K562 (cell line): ENCODE data around the gene UPF2. TPM values are rescaled to one million over a fixed set of nuclear protein-coding genes. Genes with fewer than 3 reads are reported as not detected.

Experiments
- ATAC-seq: fragments of 200-7000 bp; cut with Tn5 transposase; 3 replicates; pipeline ENCODE4 v1.9.1; 2020; ENCODE audit warnings: moderate library complexity
- BruUV-seq: library from RNA; stranded (reverse); fragments of 400-500 nt; replicated peaks from 2 replicates; lab custom pipeline; 2021; lab: Mats Ljungman, UMichigan
- CTCF ChIA-PET: fragments of 300-600 bp; formaldehyde crosslinking; extraction: SDS; loops from one replicate; lab custom pipeline; 2021; ENCODE audit warnings: low intra/inter-chr PET ratio; lab: Yijun Ruan, JAX
- POLR2A ChIA-PET: fragments of 300-600, 350-650 bp; sonication (Branson Sonifier 250); formaldehyde crosslinking; extraction: SDS; loops from one replicate; lab custom pipeline; 2021; ENCODE audit warnings: antibody characterized with exemption, inconsistent platforms; lab: Yijun Ruan, JAX
- DNase-seq, 4 experiments: peaks; one replicate each; pipeline versions ENCODE4 v3.0.0 to v3.0.0-alpha.2; 2011 to 2018; ENCODE audit warnings: low spot score in 3 of 4, mixed read lengths in 3 of 4; ENCODE audit errors: extremely low read depth in 1 of 4
- FAIRE-seq: peaks from 2 replicates; lab custom pipeline; 2011; peaks lifted over from hg19 to GRCh38; lab: Jason Lieb, UNC
- H2AFZ ChIP-seq: 2 replicates; pipeline ENCODE4 v1.6.0; 2011; ENCODE audit warnings: low read depth, low read length, control low read depth, inconsistent platforms
- H3K27ac ChIP-seq: fragments of 200-600 bp; 3 replicates; pipeline ENCODE4 v1.8.0; 2011; ENCODE audit warnings: low read depth, mild to moderate bottlenecking, control low read depth, inconsistent platforms, low read length, moderate library complexity, mixed read lengths; ENCODE audit errors: extremely low read depth
- H3K27me3 ChIP-seq, 2 experiments: fragments of 300-600 bp in 1 of 2; 2 replicates in 1 of 2; 3 replicates in 1 of 2; pipeline versions ENCODE4 v1.6.0 to v1.8.0; 2011; ENCODE audit warnings: inconsistent platforms in 2 of 2, low read length in 2 of 2, mild to moderate bottlenecking in 1 of 2, mixed read lengths in 1 of 2, moderate library complexity in 1 of 2; ENCODE audit not compliant: control insufficient read depth in 2 of 2, insufficient read depth in 2 of 2
- H3K36me3 ChIP-seq: fragments of 300-600 bp; 3 replicates; pipeline ENCODE4 v1.8.0; 2011; ENCODE audit warnings: mild to moderate bottlenecking, low read length, inconsistent platforms; ENCODE audit not compliant: control insufficient read depth, insufficient read depth
- H3K4me1 ChIP-seq, 2 experiments: fragments of 200-600 bp in 1 of 2; replicated peaks in 1 of 2; 2 replicates in 1 of 2; 3 replicates in 1 of 2; pipeline versions ENCODE4 v1.5.1 to v1.8.0; 2011; ENCODE audit warnings: inconsistent platforms in 2 of 2, low read length in 2 of 2, mild to moderate bottlenecking in 1 of 2, mixed read lengths in 1 of 2, moderate library complexity in 1 of 2; ENCODE audit not compliant: control insufficient read depth in 2 of 2, insufficient read depth in 2 of 2
- H3K4me2 ChIP-seq: 2 replicates; pipeline ENCODE4 v1.6.1; 2011; ENCODE audit warnings: low read length, control low read depth, inconsistent platforms, mixed read lengths; ENCODE audit not compliant: insufficient read depth
- H3K4me3 ChIP-seq: fragments of 200-600 bp; sonication (generic), shearing (Covaris generic); 2 replicates; pipeline ENCODE4 v1.5.1; 2016; ENCODE audit warnings: control low read depth, inconsistent platforms
- H3K79me2 ChIP-seq: fragments of 200-600 bp; 3 replicates; pipeline ENCODE4 v1.8.0; 2011; ENCODE audit warnings: low read length, inconsistent platforms; ENCODE audit not compliant: control insufficient read depth, insufficient read depth
- H3K9ac ChIP-seq, 2 experiments: 2 replicates each; pipeline versions ENCODE4 v1.6.0 to v1.6.1; 2011; ENCODE audit warnings: low read depth in 2 of 2, low read length in 2 of 2, control low read depth in 1 of 2, inconsistent platforms in 1 of 2, mild to moderate bottlenecking in 1 of 2, mixed read lengths in 1 of 2; ENCODE audit not compliant: insufficient read depth in 1 of 2
- H3K9me1 ChIP-seq: one replicate; pipeline ENCODE4 v1.6.0; 2011; ENCODE audit warnings: inconsistent platforms, mild to moderate bottlenecking, low read length, moderate library complexity; ENCODE audit not compliant: control insufficient read depth, insufficient read depth
- H3K9me3 ChIP-seq: replicated peaks from 2 replicates; pipeline ENCODE4 v1.5.1; 2011; ENCODE audit warnings: low read depth, low read length, inconsistent platforms; ENCODE audit not compliant: control insufficient read depth, insufficient read depth
- H4K20me1 ChIP-seq: replicated peaks from 2 replicates; pipeline ENCODE4 v1.6.1; 2011; ENCODE audit warnings: low read length, inconsistent platforms, mixed read lengths; ENCODE audit not compliant: control insufficient read depth, insufficient read depth
- CHD1 ChIP-seq: fragments of 200-600 bp; sonication (generic); IDR thresholded peaks from one replicate; pipeline ENCODE4 v1.6.1; 2012; ENCODE audit warnings: mild to moderate bottlenecking, moderate library complexity, low read length, inconsistent platforms
- GTF2E2 ChIP-seq: fragments of 200-800 bp; sonication (Bioruptor generic); IDR thresholded peaks from 2 replicates; pipeline ENCODE4 v1.6.1; 2016; ENCODE audit warnings: missing genetic modification characterization, missing compliant biosample characterization
- NCOA1 ChIP-seq: fragments of 450-650 bp; IDR thresholded peaks from 2 replicates; pipeline ENCODE4 v1.6.1; 2016; ENCODE audit warnings: low read depth
- RBM25 ChIP-seq: fragments of 200-400 bp; formaldehyde crosslinking; IDR thresholded peaks from 2 replicates; pipeline ENCODE4 v1.6.1; 2018; ENCODE audit warnings: low read length, low read depth, moderate library complexity; ENCODE audit not compliant: severe bottlenecking
- TAF1 ChIP-seq: IDR thresholded peaks from 2 replicates; pipeline ENCODE4 v1.6.1; 2011; ENCODE audit warnings: mild to moderate bottlenecking, low read length, moderate library complexity; ENCODE audit not compliant: insufficient read depth, control insufficient read depth, severe bottlenecking; ENCODE audit errors: extremely low read depth
- TGIF2 ChIP-seq: sonication (generic); formaldehyde crosslinking; IDR thresholded peaks from 2 replicates; pipeline ENCODE4 v1.8.1; 2022; ENCODE audit warnings: mild to moderate bottlenecking, missing genetic modification reagents, moderate library complexity
- ZC3H4 ChIP-seq: sonication (generic); formaldehyde crosslinking; IDR thresholded peaks from 2 replicates; pipeline ENCODE4 v1.9.0; 2021; ENCODE audit warnings: missing genetic modification reagents, borderline replicate concordance
- ZNF146 ChIP-seq: IDR thresholded peaks from one replicate; pipeline ENCODE4 v1.6.1; 2018; ENCODE audit warnings: missing compliant biosample characterization; ENCODE audit not compliant: unreplicated experiment
- WGBS: fragments of 100-300 bp; shearing (Covaris generic); methylation state at CpG from one replicate; pipeline ENCODE4 v1.1.6; 2016; ENCODE audit warnings: low coverage, mixed read lengths; ENCODE audit not compliant: insufficient coverage; ENCODE audit errors: missing lambda C conversion rate; 5-methylcytosine and 5-hydroxymethylcytosine counted together
- in situ Hi-C: fragments of 300-500 bp; cut with MboI; formaldehyde crosslinking; loops from 4 replicates; pipeline ENCODE4 v1.15.0; 2018; ENCODE audit warnings: inconsistent platforms, mixed read lengths
- intact Hi-C: fragments of 100-400 bp; cut with micrococcal nuclease; formaldehyde crosslinking; loops from 2 replicates; pipeline ENCODE4 v1.14.2; 2022
- polyA plus RNA-seq, 8 experiments: library from polyadenylated mRNA; depleted of rRNA in 4 of 8; stranded (reverse) in 5 of 8; unstranded in 3 of 8; fragments of >200 nt; fragmentation: Nextera tagmentation in 2 of 8; fragmentation: Illumina TruSeq in 1 of 8; extraction: Ambion mirVana in 2 of 8; extraction: Trizol in 1 of 8; gene quantifications; 2 replicates each; pipeline versions ENCODE4 v1.2.1 to v1.2.3, GENCODE V29; 2011 to 2014; ENCODE audit warnings: inconsistent platforms in 1 of 8, missing spikeins in 1 of 8
- total RNA-seq, 7 experiments: library from RNA; depleted of rRNA in 6 of 7; stranded (reverse); fragments of >200 nt in 6 of 7; fragmentation: Illumina TruSeq in 2 of 7; extraction: Trizol in 2 of 7; gene quantifications; 2 replicates each; pipeline versions ENCODE4 v1.2.1 to v1.2.3, GENCODE V29; 2011 to 2021; ENCODE audit warnings: low replicate concordance in 1 of 7

The UPF2 gene
- total and polyA plus RNA-seq, 9 of the 15 experiments (the other 6 are each of a cell fraction or from before 2014, with no cell fraction given): 13.9 to 37.7 (median 23.7) TPM

GRCh38 chr10:11895598-11895997, 147.0 kb downstream of the UPF2 start:
- TF ChIP-seq TGIF2: no peak
- TF ChIP-seq ZNF146 (CRISPR knock-in tag): peak; percentile 92
- TF ChIP-seq RBM25: peak; percentile 31
- DNase-seq (no peak), ATAC-seq (no peak), FAIRE-seq (no peak)
- Histone ChIP-seq H3K79me2 (peaks cover 83% of the 10 kb centered on the region), H2AFZ (no peak overlapping the region), H3K9me3 (no peaks in the 10 kb centered on the region), H3K36me3 (peaks cover 23% of the 10 kb centered on the region), H3K4me1 (peaks cover 10 to 41% of the 10 kb centered on the region in 2 experiments), H3K4me3 (peak overlapping the region; percentile 47), H4K20me1 (peaks cover 18% of the 10 kb centered on the region), H3K27ac (peak overlapping the region; percentile 91), H3K4me2 (peak overlapping the region; percentile 83), H3K9me1 (no peaks in the 10 kb centered on the region), H3K9ac (peak overlapping the region in 1 of 2 experiments; percentile 92; a peak in 2 of 4 replicates), H3K27me3 (no peaks in the 10 kb centered on the region)
- WGBS: 53% methylated on average over 4 of the region's 5 CpGs
- CTCF ChIA-PET: no interaction called here
- in situ Hi-C loops: no loop called here
- BruUV-seq: no TSS peak
- intact Hi-C loops: loop anchor here (10.0 kb wide), 2 partner anchors 149 to 281 kb away; partner anchors contain the start of genes UPF2 and USP6NL
- POLR2A ChIA-PET: interaction anchor here (1.5 kb wide), 1 partner anchor 10 kb away, joined by 5 read pairs; no protein-coding TSS in a partner anchor

GRCh38 chr10:11895108-11895466, 147.5 kb downstream of the UPF2 start:
- Histone ChIP-seq H3K4me2 (peak overlapping the region; percentile 83), H3K27ac (peak overlapping the region; percentile 91), H3K79me2 (peaks cover 87% of the 10 kb centered on the region), H3K9me3 (no peaks in the 10 kb centered on the region), H3K27me3 (no peaks in the 10 kb centered on the region), H2AFZ (0 out of 2 replicates have a peak overlapping the region, but pooled peaks have one; percentile 19), H3K9ac (peak overlapping the region; percentile 92 to 95), H3K9me1 (no peaks in the 10 kb centered on the region), H4K20me1 (peaks cover 22% of the 10 kb centered on the region), H3K4me1 (peaks cover 10 to 36% of the 10 kb centered on the region in 2 experiments), H3K4me3 (peak overlapping the region; percentile 47), H3K36me3 (peaks cover 26% of the 10 kb centered on the region)
- DNase-seq (no peak), FAIRE-seq (no peak), ATAC-seq (peak; percentile 1)
- CTCF ChIA-PET: no interaction called here
- in situ Hi-C loops (no loop called here), intact Hi-C loops (loop anchor here (10.0 kb wide), 2 partner anchors 150 to 280 kb away; partner anchors contain the start of genes UPF2 and USP6NL)
- TSS peak; percentile 83 for BruUV-seq
- POLR2A ChIA-PET: interaction anchor here (0.6 to 1.5 kb wide), 2 partner anchors 10 to 32 kb away, joined by 3 to 5 read pairs; no protein-coding TSS in a partner anchor
- WGBS: 63% methylated on average over 8 of the region's 11 CpGs
- TF ChIP-seq NCOA1 (0 out of 2 replicates have a peak, but pooled peaks have one; percentile 9), CHD1 (peak; percentile 39), TAF1 (peak; percentile 61), ZC3H4 (CRISPR knock-in tag) (0 out of 2 replicates have a peak, but pooled peaks have one; percentile 7), GTF2E2 (tag) (peak; percentile 47; the same call in 1 of the 2 replicates)
